OCI-LY3 (cell line): ENCODE data around the gene HS3ST3B1.

ENCODE experiments used
- H2AFZ ChIP-seq: fragments of 200-600, 300-600 bp; shearing (Covaris generic); 2 replicates; pipeline ENCODE4 v1.6.0; 2014; ENCODE audit warnings: antibody characterized with exemption, low read depth, low read length
- H3K27ac ChIP-seq: fragments of 200-600, 300-600 bp; sonication (generic); 2 replicates; pipeline ENCODE4 v1.5.1; 2014; ENCODE audit warnings: mild to moderate bottlenecking, low read length, moderate library complexity, mixed read lengths
- H3K27me3 ChIP-seq: fragments of 200-600, 300-600 bp; sonication (generic); 2 replicates; pipeline ENCODE4 v1.6.1; 2014; ENCODE audit warnings: low read depth, low read length, mixed read lengths
- H3K36me3 ChIP-seq: fragments of 200-600, 300-600 bp; sonication (generic); replicated peaks from 2 replicates; pipeline ENCODE3; 2014; ENCODE audit warnings: low read depth, low read length, mixed read lengths
- H3K4me1 ChIP-seq: fragments of 300-600, 200-600 bp; sonication (generic); 2 replicates; pipeline ENCODE4 v1.6.1; 2014; ENCODE audit warnings: low read length, mixed read lengths
- H3K4me2 ChIP-seq: fragments of 200-600, 300-600 bp; sonication (generic); 2 replicates; pipeline ENCODE4 v1.6.1; 2014; ENCODE audit warnings: low read length, mixed read lengths
- H3K4me3 ChIP-seq: fragments of 300-600, 200-600 bp; sonication (generic); 2 replicates; pipeline ENCODE4 v1.5.1; 2014; ENCODE audit warnings: antibody characterized with exemption, mild to moderate bottlenecking, low read length, moderate library complexity
- H3K79me2 ChIP-seq: fragments of 300-600, 200-600 bp; shearing (Covaris generic); 2 replicates; pipeline ENCODE4 v1.6.1; 2014; ENCODE audit warnings: mild to moderate bottlenecking, low read length, mixed read lengths
- H3K9ac ChIP-seq: fragments of 300-600, 200-600 bp; shearing (Covaris generic); 2 replicates; pipeline ENCODE4 v1.6.0; 2014; ENCODE audit warnings: mild to moderate bottlenecking, low read length, moderate library complexity
- H3K9me3 ChIP-seq: fragments of 200-600, 300-600 bp; shearing (Covaris generic); 2 replicates; pipeline ENCODE4 v1.6.1; 2014; ENCODE audit warnings: low read length, mixed read lengths; ENCODE audit not compliant: insufficient read depth
- H4K20me1 ChIP-seq: fragments of 200-600, 300-600 bp; sonication (generic); 2 replicates; pipeline ENCODE4 v1.6.1; 2016; ENCODE audit warnings: low read length, mixed read lengths; ENCODE audit not compliant: insufficient read depth
- EZH2phosphoT487 ChIP-seq: fragments of 200-600 bp; shearing (Covaris generic); IDR thresholded peaks from 2 replicates; pipeline ENCODE4 v1.6.1; 2018; ENCODE audit warnings: antibody characterized with exemption, mixed run types, low read depth
- TF ChIP-seq, protein P1 (sequence below): fragments of 200-600, 300-600 bp; sonication (generic); IDR thresholded peaks from 2 replicates; pipeline ENCODE4 v1.5.1; 2014; ENCODE audit warnings: antibody characterized with exemption, low read length, low read depth

HS3ST3B1 gene

DNA sequence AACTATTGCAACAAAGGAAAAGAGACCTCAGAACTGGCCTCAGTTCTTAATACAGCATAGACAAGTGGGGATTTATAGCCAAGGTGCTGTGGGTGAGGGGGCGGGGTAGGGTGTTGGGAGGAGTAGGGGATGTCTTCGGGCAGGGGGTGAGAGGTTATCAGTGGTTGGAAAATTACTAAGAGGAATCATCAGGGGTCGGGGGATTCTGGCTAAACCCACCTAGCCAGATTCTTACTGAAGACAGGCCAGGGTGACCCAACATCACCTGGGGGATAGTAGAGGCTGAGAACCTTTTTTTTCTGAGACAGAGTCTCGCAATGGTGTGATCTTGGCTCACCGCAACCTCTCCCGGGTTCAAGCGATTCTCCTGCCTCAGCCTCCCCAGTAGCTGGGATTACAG is 32.6 kb downstream of the HS3ST3B1 start:
- Histone ChIP-seq H3K4me1 (peaks cover 6% of the 10 kb centered on the region), H3K27me3 (peaks cover 6% of the 10 kb centered on the region), H3K4me2 (no peak overlapping the region), H4K20me1 (no peaks in the 10 kb centered on the region), H3K4me3 (no peak overlapping the region), H3K9me3 (no peaks in the 10 kb centered on the region), H3K9ac (no peak overlapping the region), H3K36me3 (no peaks in the 10 kb centered on the region), H3K79me2 (no peaks in the 10 kb centered on the region), H2AFZ (no peak overlapping the region), H3K27ac (no peak overlapping the region)
- TF ChIP-seq, protein P1, sequence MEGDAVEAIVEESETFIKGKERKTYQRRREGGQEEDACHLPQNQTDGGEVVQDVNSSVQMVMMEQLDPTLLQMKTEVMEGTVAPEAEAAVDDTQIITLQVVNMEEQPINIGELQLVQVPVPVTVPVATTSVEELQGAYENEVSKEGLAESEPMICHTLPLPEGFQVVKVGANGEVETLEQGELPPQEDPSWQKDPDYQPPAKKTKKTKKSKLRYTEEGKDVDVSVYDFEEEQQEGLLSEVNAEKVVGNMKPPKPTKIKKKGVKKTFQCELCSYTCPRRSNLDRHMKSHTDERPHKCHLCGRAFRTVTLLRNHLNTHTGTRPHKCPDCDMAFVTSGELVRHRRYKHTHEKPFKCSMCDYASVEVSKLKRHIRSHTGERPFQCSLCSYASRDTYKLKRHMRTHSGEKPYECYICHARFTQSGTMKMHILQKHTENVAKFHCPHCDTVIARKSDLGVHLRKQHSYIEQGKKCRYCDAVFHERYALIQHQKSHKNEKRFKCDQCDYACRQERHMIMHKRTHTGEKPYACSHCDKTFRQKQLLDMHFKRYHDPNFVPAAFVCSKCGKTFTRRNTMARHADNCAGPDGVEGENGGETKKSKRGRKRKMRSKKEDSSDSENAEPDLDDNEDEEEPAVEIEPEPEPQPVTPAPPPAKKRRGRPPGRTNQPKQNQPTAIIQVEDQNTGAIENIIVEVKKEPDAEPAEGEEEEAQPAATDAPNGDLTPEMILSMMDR, result no peak
- TF ChIP-seq EZH2phosphoT487, result no peak

DNA sequence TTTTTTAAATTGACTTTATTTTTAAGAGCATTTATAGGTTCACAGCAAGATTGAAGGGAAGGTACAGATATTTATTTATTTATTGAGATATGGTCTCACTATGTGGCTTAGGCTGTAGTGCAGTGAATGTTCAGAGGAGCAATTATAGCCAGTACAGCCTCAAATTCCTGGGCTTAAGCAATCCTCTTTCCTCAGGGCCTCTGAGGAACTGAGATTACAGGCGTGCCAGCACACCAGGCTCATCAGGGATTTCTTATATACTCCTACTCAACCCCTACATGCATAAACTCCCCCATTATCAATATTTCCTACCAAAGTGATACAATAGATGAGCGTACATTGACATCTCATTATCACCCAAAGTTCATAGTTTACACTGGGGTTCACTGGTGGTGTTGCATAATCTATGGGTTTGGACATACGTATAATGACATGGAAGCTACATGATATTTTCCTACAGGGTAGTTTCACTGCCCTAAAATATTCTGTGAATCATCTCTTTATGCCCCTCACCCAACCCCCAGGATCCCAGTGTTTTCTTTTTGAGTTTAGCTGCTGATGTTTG is 33.5 kb downstream of the HS3ST3B1 start:
- H3K4me1 ChIP-seq, result peaks cover 6% of the 10 kb centered on the region
- no peaks in the 10 kb centered on the region for H3K36me3 ChIP-seq
- no peaks in the 10 kb centered on the region for H3K9me3 ChIP-seq
- no peak overlapping the region for H3K9ac ChIP-seq
- no peak overlapping the region for H3K4me2 ChIP-seq
- no peak overlapping the region for H2AFZ ChIP-seq
- no peak overlapping the region for H3K4me3 ChIP-seq
- no peaks in the 10 kb centered on the region for H3K79me2 ChIP-seq
- H3K27ac ChIP-seq, result no peak overlapping the region
- no peak for TF ChIP-seq EZH2phosphoT487
- TF ChIP-seq, protein P1, result no peak
- H3K27me3 ChIP-seq, result peaks cover 9% of the 10 kb centered on the region
- H4K20me1 ChIP-seq, result peaks cover 3% of the 10 kb centered on the region; the same call in 1 of the 2 replicates

DNA sequence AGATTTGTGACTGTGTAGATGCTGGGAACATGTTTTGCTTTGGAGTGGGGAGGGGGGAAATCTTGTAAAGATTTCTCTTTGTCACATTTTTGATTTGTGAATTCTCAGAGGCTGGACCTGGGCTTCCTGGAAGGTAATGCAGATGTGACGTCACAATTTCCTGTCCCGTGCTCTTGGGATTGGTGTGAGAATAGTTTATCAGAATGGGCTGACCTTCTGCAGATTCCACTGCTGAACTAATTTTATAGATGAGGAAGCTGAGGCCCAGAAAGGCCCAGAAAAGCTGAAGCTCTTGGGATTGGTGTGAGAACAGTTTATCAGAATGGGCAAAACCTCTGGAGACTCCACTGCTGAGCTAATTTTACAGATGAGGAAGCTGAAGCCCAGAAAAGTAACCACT is 34.0 kb downstream of the HS3ST3B1 start:
- H2AFZ ChIP-seq, result no peak overlapping the region
- H3K79me2 ChIP-seq, result no peaks in the 10 kb centered on the region
- peaks cover 6% of the 10 kb centered on the region for H3K4me1 ChIP-seq
- H3K27me3 ChIP-seq, result peaks cover 12% of the 10 kb centered on the region
- no peak for TF ChIP-seq EZH2phosphoT487
- TF ChIP-seq, protein P1, result no peak
- H3K4me2 ChIP-seq, result no peak overlapping the region
- no peak overlapping the region for H3K9ac ChIP-seq
- H4K20me1 ChIP-seq, result peaks cover 3% of the 10 kb centered on the region; the same call in 1 of the 2 replicates
- no peaks in the 10 kb centered on the region for H3K9me3 ChIP-seq
- no peaks in the 10 kb centered on the region for H3K36me3 ChIP-seq
- H3K27ac ChIP-seq, result no peak overlapping the region
- no peak overlapping the region for H3K4me3 ChIP-seq

DNA sequence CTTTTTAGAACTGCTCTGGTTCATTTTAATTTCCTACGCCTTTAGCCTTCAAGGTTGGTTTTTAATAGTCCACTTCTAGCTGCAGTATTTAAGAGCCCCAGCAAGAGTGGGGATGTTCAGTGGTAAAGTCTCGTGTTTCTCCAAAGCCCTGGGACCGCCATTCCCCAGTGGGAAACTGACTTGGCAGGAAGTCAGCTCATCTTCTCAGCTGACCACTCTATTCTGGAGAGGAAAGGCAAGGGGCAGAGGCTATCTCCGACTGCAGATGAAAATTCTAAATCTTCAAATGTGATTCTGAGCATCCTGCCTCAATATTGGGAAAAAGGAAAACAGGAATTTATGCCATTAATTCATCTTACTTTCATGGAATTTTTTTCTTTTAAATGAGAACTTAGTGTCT is 35.5 kb downstream of the HS3ST3B1 start:
- peaks cover 18% of the 10 kb centered on the region for H3K27me3 ChIP-seq
- TF ChIP-seq EZH2phosphoT487, result no peak
- TF ChIP-seq, protein P1, result no peak
- no peak overlapping the region for H3K27ac ChIP-seq
- H3K4me3 ChIP-seq, result no peak overlapping the region
- no peaks in the 10 kb centered on the region for H3K79me2 ChIP-seq
- no peaks in the 10 kb centered on the region for H3K9me3 ChIP-seq
- H3K4me2 ChIP-seq, result no peak overlapping the region
- H3K9ac ChIP-seq, result no peak overlapping the region
- H2AFZ ChIP-seq, result no peak overlapping the region
- H4K20me1 ChIP-seq, result peaks cover 3% of the 10 kb centered on the region; the same call in 1 of the 2 replicates
- peaks cover 6% of the 10 kb centered on the region for H3K4me1 ChIP-seq
- no peaks in the 10 kb centered on the region for H3K36me3 ChIP-seq
